ENCODE measurements around the gene OR10A2.

- TF ChIP-seq ZNF274 (IDR thresholded peaks at IDR 0.05; ENCODE audit: low read depth, low read length) = no peak
- TF ChIP-seq SUZ12 (IDR thresholded peaks at IDR 0.05; ENCODE audit: extremely low read depth, insufficient read depth, insufficient read length) = no peak
Observed at GRCh38 chr11:6843670-6844069, 19.2 kb upstream of the OR10A2 start.

Data from NT2/D1 (cell line).